ENCODE data around the gene BRCA1. TPM values are rescaled to one million over a fixed set of nuclear protein-coding genes. Genes with fewer than 3 reads are reported as not detected.
"Not testable (repeated sequence)": the region's sequence is repeated elsewhere in the genome, so short reads cannot be mapped to it uniquely, and the experiment has no call there.

BRCA1 gene
- total RNA-seq, 2 donors from 2014 or later = 8.6 to 21.1 TPM

GRCh38 chr17:43146649-43147048, 21.5 kb upstream of the BRCA1 start:
- no peaks in the 10 kb centered on the region for H3K36me3 ChIP-seq
- no peaks in the 10 kb centered on the region for H3K4me1 ChIP-seq (ENCODE audit: control insufficient read depth in 1 of 2, low read depth in 2 of 2)
- no peaks in the 10 kb centered on the region for H3K27me3 ChIP-seq (replicated peaks; ENCODE audit: insufficient read depth)
- H3K9me3 ChIP-seq = no peaks in the 10 kb centered on the region
- no peak overlapping the region for H3K27ac ChIP-seq
- DNase-seq (ENCODE audit: low spot score) (no peak), ATAC-seq (ENCODE audit: insufficient number of reproducible peaks, low FRiP score, low read depth) (no peak)
- TF ChIP-seq CTCF (IDR thresholded peaks at IDR 0.05) = no peak
- no peak overlapping the region for H3K4me3 ChIP-seq

GRCh38 chr17:43143201-43143600, 18.0 kb upstream of the BRCA1 start:
- DNase-seq (ENCODE audit: low spot score) (no peak), ATAC-seq (ENCODE audit: insufficient number of reproducible peaks, low FRiP score, low read depth) (no peak)
- TF ChIP-seq CTCF (IDR thresholded peaks at IDR 0.05) = no peak
- no peak overlapping the region for H3K4me3 ChIP-seq
- H3K27ac ChIP-seq = no peak overlapping the region
- no peaks in the 10 kb centered on the region for H3K36me3 ChIP-seq
- no peaks in the 10 kb centered on the region for H3K27me3 ChIP-seq (replicated peaks; ENCODE audit: insufficient read depth)
- H3K4me1 ChIP-seq (ENCODE audit: control insufficient read depth in 1 of 2, low read depth in 2 of 2) = no peaks in the 10 kb centered on the region
- no peaks in the 10 kb centered on the region for H3K9me3 ChIP-seq

GRCh38 chr17:43142153-43142552, 17.0 kb upstream of the BRCA1 start:
- Histone ChIP-seq H3K9me3 (no peaks in the 10 kb centered on the region), H3K4me3 (no peak overlapping the region), H3K4me1 (ENCODE audit: control insufficient read depth in 1 of 2, low read depth in 2 of 2) (no peaks in the 10 kb centered on the region), H3K27ac (no peak overlapping the region), H3K36me3 (no peaks in the 10 kb centered on the region), H3K27me3 (replicated peaks; ENCODE audit: insufficient read depth) (no peaks in the 10 kb centered on the region)
- no peak for DNase-seq (ENCODE audit: low spot score)
- TF ChIP-seq CTCF (IDR thresholded peaks at IDR 0.05) = no peak
- no peak for ATAC-seq (ENCODE audit: insufficient number of reproducible peaks, low FRiP score, low read depth)

GRCh38 chr17:43140396-43141332, 15.5 kb upstream of the BRCA1 start:
- H3K36me3 ChIP-seq = no peaks in the 10 kb centered on the region
- ATAC-seq (ENCODE audit: insufficient number of reproducible peaks, low FRiP score, low read depth) = no peak
- no peaks in the 10 kb centered on the region for H3K4me1 ChIP-seq (ENCODE audit: control insufficient read depth in 1 of 2, low read depth in 2 of 2)
- H3K9me3 ChIP-seq = no peaks in the 10 kb centered on the region
- no peak for TF ChIP-seq CTCF (IDR thresholded peaks at IDR 0.05)
- no peak for DNase-seq (ENCODE audit: low spot score)
- no peak overlapping the region for H3K4me3 ChIP-seq
- H3K27ac ChIP-seq = no peak overlapping the region
- no peaks in the 10 kb centered on the region for H3K27me3 ChIP-seq (replicated peaks; ENCODE audit: insufficient read depth)

GRCh38 chr17:43138531-43138930, 13.4 kb upstream of the BRCA1 start:
- not testable (repeated sequence) for ATAC-seq (ENCODE audit: insufficient number of reproducible peaks, low FRiP score, low read depth); H3K9me3 ChIP-seq; H3K4me1 ChIP-seq (ENCODE audit: control insufficient read depth in 1 of 2, low read depth in 2 of 2); DNase-seq (ENCODE audit: low spot score); H3K27ac ChIP-seq; H3K27me3 ChIP-seq (replicated peaks; ENCODE audit: insufficient read depth); H3K36me3 ChIP-seq; H3K4me3 ChIP-seq

GRCh38 chr17:43136574-43136973, 11.4 kb upstream of the BRCA1 start:
- not testable (repeated sequence) for ATAC-seq (ENCODE audit: insufficient number of reproducible peaks, low FRiP score, low read depth); H3K27me3 ChIP-seq (replicated peaks; ENCODE audit: insufficient read depth); H3K4me1 ChIP-seq (ENCODE audit: control insufficient read depth in 1 of 2, low read depth in 2 of 2); H3K4me3 ChIP-seq; H3K27ac ChIP-seq; DNase-seq (ENCODE audit: low spot score); H3K9me3 ChIP-seq; H3K36me3 ChIP-seq

Data from thoracic aorta (tissue), 2 donors.